ENCODE data around the gene DNM1.

GRCh38 chr9:128215491-128216409 lies 12.6 kb downstream of the DNM1 start:
- no peak for TF ChIP-seq CTCF (IDR thresholded peaks at IDR 0.05)
- TF ChIP-seq POLR2AphosphoS5 (IDR thresholded peaks at IDR 0.05; ENCODE audit: insufficient read depth in 1 of 2, low read depth in 1 of 2): peak; percentile 38 to 44
